ENCODE measurements around the gene PPM1F. TPM values are rescaled to one million over a fixed set of nuclear protein-coding genes. Genes with fewer than 3 reads are reported as not detected.

Gene PPM1F
- total RNA-seq, 1 donor from 2014 or later = 25.1 TPM

- H3K4me3 ChIP-seq (ENCODE audit: low read depth, low read length) = no peak overlapping the region
- no peak for TF ChIP-seq CTCF (conservative IDR thresholded peaks at IDR 0.05; ENCODE audit: low read depth, low read length)
- no peak for DNase-seq (ENCODE audit: low read depth)
These were observed 8.6 kb upstream of the PPM1F start for GRCh38 chr22:21961127-21961867.

DNA sequence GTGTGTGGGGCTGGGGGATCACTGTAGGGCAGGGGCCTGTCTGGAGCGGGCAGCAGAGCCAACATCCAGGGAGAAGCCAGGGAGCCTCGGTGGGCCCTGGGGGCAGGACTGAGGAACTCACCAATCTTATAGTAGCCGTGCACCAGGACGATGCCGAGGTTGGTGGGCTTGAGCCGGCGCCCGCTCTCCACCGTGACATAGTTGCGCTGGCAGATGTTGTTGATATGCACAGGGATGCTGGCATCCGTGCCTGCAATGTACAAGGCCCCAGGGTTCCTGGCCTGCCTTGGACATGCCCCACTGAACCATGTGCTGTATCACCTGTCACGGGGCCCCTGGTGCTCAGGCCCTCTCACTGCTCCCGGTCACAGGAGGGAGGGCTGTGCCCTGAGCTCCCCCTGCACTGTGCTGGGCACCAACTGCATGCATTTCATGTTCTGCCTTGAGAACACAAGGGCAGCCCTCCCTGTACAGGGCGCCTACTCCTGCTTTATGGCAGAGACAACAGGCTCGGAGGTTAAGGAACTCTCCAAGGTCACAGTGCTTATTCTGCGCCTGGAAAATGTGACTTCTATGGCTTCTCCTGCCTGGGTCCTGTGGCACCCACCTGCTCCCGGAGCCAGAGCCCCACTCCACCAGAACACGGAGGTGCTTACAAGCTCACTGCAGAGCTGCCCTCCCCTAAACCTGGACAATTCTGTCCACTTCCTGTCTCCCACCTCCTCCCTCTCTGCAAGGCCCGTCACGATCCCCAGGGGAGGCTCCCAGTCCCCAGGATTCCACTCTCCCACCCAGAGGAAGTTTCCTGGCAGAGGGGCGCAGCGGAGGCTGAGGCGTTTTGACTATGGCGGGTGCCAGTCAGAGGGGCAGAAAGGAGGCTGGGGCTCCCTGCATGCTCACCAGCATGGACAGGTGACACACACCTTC lies 7.8 kb upstream of the PPM1F start:
- no peak for TF ChIP-seq CTCF (conservative IDR thresholded peaks at IDR 0.05; ENCODE audit: low read depth, low read length)
- no peak overlapping the region for H3K4me3 ChIP-seq (ENCODE audit: low read depth, low read length)
- DNase-seq (ENCODE audit: low read depth) = no peak

DNA sequence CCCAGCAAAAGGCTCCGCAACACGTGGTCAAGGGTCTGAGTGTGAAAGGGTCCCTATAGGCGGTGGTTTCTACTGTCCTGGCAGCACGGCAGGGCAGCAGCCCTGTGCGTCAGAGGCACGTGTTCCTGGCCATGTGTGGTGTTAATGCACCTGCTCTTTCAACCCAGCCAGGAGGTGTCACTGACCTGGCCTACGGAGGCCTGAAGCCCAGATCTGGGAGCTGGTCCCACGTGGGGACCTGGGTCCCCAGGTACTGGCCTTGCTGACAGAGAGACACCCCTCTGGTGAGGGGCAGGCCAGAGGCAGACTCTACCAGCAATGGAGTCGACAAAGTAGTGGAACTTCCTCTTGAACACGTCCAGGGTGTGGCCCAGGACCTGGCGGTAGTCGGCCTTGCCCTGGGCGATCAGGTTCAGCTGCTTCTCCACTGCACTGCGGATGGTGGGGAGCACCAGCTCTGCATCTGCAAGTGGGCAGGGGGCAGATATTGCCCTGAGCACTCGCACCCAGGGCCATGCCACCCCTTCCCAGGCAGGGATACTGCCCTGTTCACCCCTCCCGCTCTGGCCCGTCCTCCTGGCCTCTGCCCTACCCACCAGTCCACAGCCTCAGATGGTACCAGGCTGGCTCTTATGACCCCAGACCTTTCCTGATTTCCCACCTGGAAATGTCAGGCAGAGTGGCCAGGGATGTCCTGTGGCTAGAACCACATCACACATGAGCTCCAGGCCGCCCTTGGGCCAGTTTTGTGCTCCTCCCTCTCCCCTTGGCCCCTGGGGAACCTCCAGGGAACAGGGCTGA lies 6.8 kb upstream of the PPM1F start:
- H3K4me3 ChIP-seq (ENCODE audit: low read depth, low read length) = no peak overlapping the region
- no peak for DNase-seq (ENCODE audit: low read depth)
- TF ChIP-seq CTCF (conservative IDR thresholded peaks at IDR 0.05; ENCODE audit: low read depth, low read length) = no peak

GRCh38 chr22:21958360-21959273 lies 6.0 kb upstream of the PPM1F start:
- H3K4me3 ChIP-seq (ENCODE audit: low read depth, low read length) = no peak overlapping the region
- no peak for TF ChIP-seq CTCF (conservative IDR thresholded peaks at IDR 0.05; ENCODE audit: low read depth, low read length)
- DNase-seq (ENCODE audit: low read depth) = no peak

GRCh38 chr22:21951931-21952465 lies 650 bp downstream of the PPM1F start:
- no peak for DNase-seq (ENCODE audit: low read depth)
- peak overlapping the region; percentile 87 for H3K4me3 ChIP-seq (ENCODE audit: low read depth, low read length)
- no peak for TF ChIP-seq CTCF (conservative IDR thresholded peaks at IDR 0.05; ENCODE audit: low read depth, low read length)

DNA sequence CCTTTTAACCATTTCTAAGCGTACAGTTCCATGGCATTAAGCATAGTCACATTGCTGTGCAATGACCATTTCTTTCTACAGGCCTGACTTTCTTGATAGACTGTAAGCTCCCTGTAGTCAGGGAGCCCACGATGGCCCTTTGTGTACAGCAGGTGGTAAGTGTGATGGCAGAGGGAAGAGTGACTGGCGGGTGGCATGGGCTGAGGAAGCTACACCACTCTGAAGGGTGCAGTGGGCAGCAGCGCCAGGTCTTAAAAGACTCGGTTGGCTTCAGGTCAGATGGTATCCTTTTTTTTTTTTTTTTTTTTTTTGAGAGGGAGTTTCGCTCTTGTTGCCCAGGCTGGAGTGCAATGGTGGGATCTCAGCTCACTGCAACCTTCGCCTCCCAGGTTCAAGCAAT lies 1.6 kb downstream of the PPM1F start:
- DNase-seq (ENCODE audit: low read depth) = no peak
- TF ChIP-seq CTCF (conservative IDR thresholded peaks at IDR 0.05; ENCODE audit: low read depth, low read length) = no peak
- H3K4me3 ChIP-seq (ENCODE audit: low read depth, low read length) = no peak overlapping the region
